Thyroid gland (tissue), 4 donors: ENCODE results near the gene FARS2. TPM values are rescaled to one million over a fixed set of nuclear protein-coding genes. Genes with fewer than 3 reads are reported as not detected.
A peak's percentile ranks its signal among the peaks of the same experiment; 100 is the strongest.

Experiments
- DNase-seq, 2 donors: peaks; one replicate each; pipeline ENCODE4 v3.0.0-alpha.2; 2019
- H3K27ac ChIP-seq, 3 donors: fragments of 200-600 bp; sonication (generic); 1 replicate in 2 of 3; 2 replicates in 1 of 3; pipeline ENCODE4 v1.5.1; 2016 to 2019; ENCODE audit warnings: mild to moderate bottlenecking in 1 of 3, moderate library complexity in 1 of 3
- H3K27me3 ChIP-seq: fragments of 200-600 bp; sonication (generic); one replicate; pipeline ENCODE4 v1.5.1; 2019
- H3K36me3 ChIP-seq, 2 donors: fragments of 200-600 bp; sonication (generic); one replicate each; pipeline ENCODE4 v1.5.1; 2016 to 2019
- H3K4me1 ChIP-seq, 2 donors: fragments of 200-600 bp; sonication (generic); one replicate each; pipeline ENCODE4 v1.5.1; 2017 to 2019
- H3K4me3 ChIP-seq, 3 donors: fragments of 200-600 bp; sonication (generic); replicated peaks in 1 of 3; 1 replicate in 2 of 3; 2 replicates in 1 of 3; pipeline ENCODE4 v1.5.1; 2016; ENCODE audit warnings: mild to moderate bottlenecking in 1 of 3
- H3K9me3 ChIP-seq: fragments of 200-600 bp; sonication (generic); one replicate; pipeline ENCODE4 v1.5.1; 2017
- CTCF ChIP-seq, 6 experiments: fragments of 200-600 bp in 3 of 6; fragments of 450-650 bp in 3 of 6; sonication (generic) in 3 of 6; IDR thresholded peaks; one replicate each; pipeline ENCODE4 v1.5.1; 2016 to 2019; ENCODE audit warnings: antibody characterized with exemption in 6 of 6, mild to moderate bottlenecking in 2 of 6, inconsistent platforms in 1 of 6, moderate library complexity in 1 of 6
- POLR2A ChIP-seq, 2 donors: fragments of 450-650 bp; IDR thresholded peaks; one replicate each; pipeline ENCODE4 v1.6.1; 2017; ENCODE audit warnings: antibody characterized with exemption in 2 of 2, mild to moderate bottlenecking in 2 of 2, moderate library complexity in 1 of 2
- WGBS, 2 donors: methylation state at CpG; one replicate each; pipeline ENCODE4 v1.1.5; 2017; 5-methylcytosine and 5-hydroxymethylcytosine counted together
- intact Hi-C: fragments of 100-400 bp; cut with DNase I; formaldehyde crosslinking; loops from one replicate; pipeline ENCODE4 v1.15.1; 2023
- total RNA-seq, 4 donors: library from RNA; depleted of rRNA; stranded (reverse); fragments of >200 nt; gene quantifications; one replicate each; pipeline ENCODE4 v1.2.3, GENCODE V29; 2016

FARS2 gene
- total RNA-seq, 4 donors from 2014 or later = 27.4 to 47.1 (median 34.2) TPM

GRCh38 chr6:5455142-5455541, 193.8 kb downstream of the FARS2 start:
- 77 to 86% methylated on average over 4 of the region's 4 CpGs for WGBS, 2 donors
- Histone ChIP-seq H3K27ac (no peak overlapping the region), H3K9me3 (no peaks in the 10 kb centered on the region), H3K4me1 (peaks cover 0 to 7% of the 10 kb centered on the region in 2 donors), H3K4me3 (no peak overlapping the region), H3K36me3 (no peaks in the 10 kb centered on the region), H3K27me3 (no peaks in the 10 kb centered on the region)
- DNase-seq = no peak
- intact Hi-C loops = no loop called here
- no peak for TF ChIP-seq POLR2A (IDR thresholded peaks at IDR 0.05)
- no peak for TF ChIP-seq CTCF (IDR thresholded peaks at IDR 0.05)

GRCh38 chr6:5457041-5457440, 195.7 kb downstream of the FARS2 start:
- Histone ChIP-seq H3K9me3 (no peaks in the 10 kb centered on the region), H3K27me3 (no peaks in the 10 kb centered on the region), H3K4me1 (peaks cover 0 to 7% of the 10 kb centered on the region in 2 donors), H3K4me3 (no peak overlapping the region), H3K27ac (no peak overlapping the region), H3K36me3 (no peaks in the 10 kb centered on the region)
- intact Hi-C loops = no loop called here
- TF ChIP-seq CTCF (IDR thresholded peaks at IDR 0.05) = no peak
- TF ChIP-seq POLR2A (IDR thresholded peaks at IDR 0.05) = no peak
- DNase-seq = no peak
- 85 to 91% methylated on average over 9 of the region's 9 CpGs for WGBS, 2 donors

GRCh38 chr6:5457983-5458683, 196.8 kb downstream of the FARS2 start:
- H3K27ac ChIP-seq = no peak overlapping the region

GRCh38 chr6:5459346-5459745, 198.0 kb downstream of the FARS2 start:
- DNase-seq = no peak
- H3K27me3 ChIP-seq = no peaks in the 10 kb centered on the region
- no peaks in the 10 kb centered on the region for H3K36me3 ChIP-seq
- H3K4me1 ChIP-seq = peaks cover 0 to 7% of the 10 kb centered on the region in 2 donors
- no peaks in the 10 kb centered on the region for H3K9me3 ChIP-seq
- 75 to 91% methylated on average over 5 of the region's 5 CpGs for WGBS, 2 donors
- intact Hi-C loops = no loop called here
- no peak overlapping the region for H3K4me3 ChIP-seq
- H3K27ac ChIP-seq = no peak overlapping the region
- TF ChIP-seq CTCF (IDR thresholded peaks at IDR 0.05) (no peak), POLR2A (IDR thresholded peaks at IDR 0.05) (no peak)

More at GRCh38 chr6:5457983-5458683, 196.8 kb downstream of the FARS2 start:
- 84 to 94% methylated on average over 9 of the region's 9 CpGs for WGBS, 2 donors
- H3K4me3 ChIP-seq = no peak overlapping the region
- DNase-seq = peak in 1 of 2 donors; percentile 49
- H3K36me3 ChIP-seq = no peaks in the 10 kb centered on the region
- intact Hi-C loops = no loop called here
- TF ChIP-seq CTCF (IDR thresholded peaks at IDR 0.05) (no peak), POLR2A (IDR thresholded peaks at IDR 0.05) (no peak)
- H3K9me3 ChIP-seq = no peaks in the 10 kb centered on the region
- H3K4me1 ChIP-seq = peaks cover 0 to 7% of the 10 kb centered on the region in 2 donors
- no peaks in the 10 kb centered on the region for H3K27me3 ChIP-seq

GRCh38 chr6:5461365-5461764, 200.1 kb downstream of the FARS2 start:
- WGBS, 2 donors = 98 to 100% methylated on average over 2 of the region's 2 CpGs
- TF ChIP-seq POLR2A (IDR thresholded peaks at IDR 0.05) (no peak), CTCF (IDR thresholded peaks at IDR 0.05) (no peak)
- Histone ChIP-seq H3K27ac (no peak overlapping the region), H3K4me1 (peaks cover 0 to 7% of the 10 kb centered on the region in 2 donors), H3K36me3 (no peaks in the 10 kb centered on the region), H3K9me3 (no peaks in the 10 kb centered on the region), H3K27me3 (no peaks in the 10 kb centered on the region), H3K4me3 (no peak overlapping the region)
- DNase-seq = no peak
- intact Hi-C loops = no loop called here
